ENCODE results near the gene NOL9.
"Not testable (repeated sequence)": the region's sequence is repeated elsewhere in the genome, so short reads cannot be mapped to it uniquely, and the experiment has no call there.

The NOL9 gene

DNA sequence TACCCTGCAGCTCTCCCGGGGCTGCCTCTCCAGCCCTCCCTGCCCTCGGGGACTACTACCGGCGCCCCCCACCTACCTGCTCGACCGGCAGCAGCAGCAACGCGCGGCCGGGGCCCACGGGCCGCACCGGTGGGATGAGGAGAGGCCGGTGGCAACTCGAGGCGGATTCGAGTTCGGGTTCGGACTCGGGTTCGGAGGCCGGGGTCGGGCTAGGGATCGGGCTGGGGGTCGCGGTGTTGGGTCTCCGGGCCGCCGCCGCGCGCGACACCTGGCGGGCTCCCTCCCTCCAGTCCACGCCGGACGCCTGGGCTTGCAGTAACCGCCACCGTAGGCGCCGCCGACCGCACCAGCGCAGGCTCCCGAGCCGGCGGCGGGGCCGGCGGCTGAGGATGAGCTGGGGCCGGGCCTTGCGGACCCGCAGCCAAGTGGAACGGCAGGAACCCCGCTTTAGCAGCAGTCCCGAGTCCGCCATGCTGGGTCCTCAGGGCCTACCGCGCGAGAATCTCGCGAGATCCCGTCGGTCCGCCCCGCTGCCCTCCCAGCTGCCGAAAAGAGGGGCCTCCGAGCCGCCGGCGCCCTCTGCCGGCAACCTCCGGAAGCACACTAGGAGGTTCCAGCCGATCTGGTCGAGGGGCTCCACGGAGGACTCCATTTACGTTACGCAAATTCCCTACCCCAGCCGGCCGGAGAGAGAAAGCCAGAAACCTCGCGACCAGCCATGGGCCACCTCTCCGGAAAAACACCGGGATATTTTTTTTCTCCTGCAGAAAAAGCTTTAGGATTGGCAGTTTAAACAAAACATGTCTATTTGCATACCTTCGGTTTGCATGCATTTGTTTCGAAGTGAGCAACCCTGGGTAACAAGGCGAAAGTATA lies at the start of gene NOL9:
NOL9 (minus strand) TSS at position 483 of the 876 bp plus-strand sequence; CDS start at position 472, 11 bp downstream.
- peak; percentile 96 to 98 for DNase-seq

DNA sequence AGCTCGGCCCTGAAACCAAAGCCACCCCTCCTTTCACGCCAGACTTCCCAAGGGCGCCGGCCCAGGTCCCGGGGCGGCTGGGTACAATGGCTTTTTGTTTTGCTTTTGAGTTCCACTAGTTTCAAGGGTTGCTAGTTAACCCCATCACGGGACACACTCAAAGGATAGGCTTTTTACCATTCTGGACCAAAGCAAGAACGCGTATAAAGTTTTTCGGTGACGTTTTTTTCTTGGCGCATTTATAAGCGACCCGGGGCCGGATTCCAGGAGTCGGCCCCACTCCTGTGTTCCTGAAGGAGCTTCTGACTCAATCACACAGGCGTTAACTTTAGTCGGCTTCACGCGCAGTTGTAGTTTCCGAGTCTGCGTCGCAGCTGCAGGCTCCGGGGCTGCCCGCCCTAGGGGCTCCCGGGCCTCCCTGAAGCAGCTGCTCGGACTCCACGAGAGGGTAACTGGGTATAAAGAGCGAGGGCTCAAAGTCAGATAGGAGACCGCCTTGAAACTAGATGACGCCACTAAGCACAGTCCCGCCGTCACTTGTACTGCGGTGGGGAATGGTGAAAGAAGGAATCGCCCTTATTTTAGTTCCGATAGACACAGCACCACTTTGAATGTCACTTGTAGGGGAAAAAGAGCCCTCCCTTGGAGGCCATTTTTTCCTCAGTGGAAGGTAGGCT lies 49.1 kb upstream of the NOL9 start:
- peak; percentile 79 to 80 for DNase-seq

DNA sequence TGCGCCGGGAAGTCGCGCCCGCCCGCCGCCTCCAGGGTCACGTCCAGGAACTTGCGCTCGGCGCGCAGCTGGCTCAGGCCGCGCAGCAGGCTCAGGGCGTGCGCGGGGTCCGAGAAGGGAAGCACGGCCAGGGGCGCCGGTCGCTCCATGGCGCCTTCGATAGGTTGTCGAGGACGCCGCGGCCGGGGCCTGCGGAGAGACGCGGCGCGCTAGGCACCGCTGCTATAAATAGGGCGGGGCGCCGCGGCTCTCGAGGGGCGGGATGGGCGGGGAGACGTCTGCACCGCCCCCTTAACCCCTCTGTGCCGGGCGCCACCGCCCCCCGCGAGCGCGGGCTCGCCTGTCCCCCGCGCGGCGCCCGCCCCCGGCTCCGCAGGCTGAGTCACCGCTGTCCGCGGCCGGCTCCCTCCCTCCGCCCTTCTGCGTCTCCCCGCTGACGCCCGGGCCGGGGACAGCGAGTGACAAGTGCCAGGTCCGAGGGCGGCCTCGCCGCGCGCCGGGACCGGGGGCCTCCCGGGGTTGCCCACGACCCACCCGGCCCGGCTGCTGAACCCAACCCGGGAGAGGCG lies 48.4 kb upstream of the NOL9 start, which contains the start of gene KLHL21:
KLHL21 (minus strand) TSS at position 201 of the 569 bp plus-strand sequence; CDS start at position 149, 52 bp downstream.
- DNase-seq, result peak; percentile 90 to 94

- DNase-seq, result peak; percentile 53 to 70
These were observed 47.8 kb upstream of the NOL9 start for GRCh38 chr1:6601923-6602668.

DNA sequence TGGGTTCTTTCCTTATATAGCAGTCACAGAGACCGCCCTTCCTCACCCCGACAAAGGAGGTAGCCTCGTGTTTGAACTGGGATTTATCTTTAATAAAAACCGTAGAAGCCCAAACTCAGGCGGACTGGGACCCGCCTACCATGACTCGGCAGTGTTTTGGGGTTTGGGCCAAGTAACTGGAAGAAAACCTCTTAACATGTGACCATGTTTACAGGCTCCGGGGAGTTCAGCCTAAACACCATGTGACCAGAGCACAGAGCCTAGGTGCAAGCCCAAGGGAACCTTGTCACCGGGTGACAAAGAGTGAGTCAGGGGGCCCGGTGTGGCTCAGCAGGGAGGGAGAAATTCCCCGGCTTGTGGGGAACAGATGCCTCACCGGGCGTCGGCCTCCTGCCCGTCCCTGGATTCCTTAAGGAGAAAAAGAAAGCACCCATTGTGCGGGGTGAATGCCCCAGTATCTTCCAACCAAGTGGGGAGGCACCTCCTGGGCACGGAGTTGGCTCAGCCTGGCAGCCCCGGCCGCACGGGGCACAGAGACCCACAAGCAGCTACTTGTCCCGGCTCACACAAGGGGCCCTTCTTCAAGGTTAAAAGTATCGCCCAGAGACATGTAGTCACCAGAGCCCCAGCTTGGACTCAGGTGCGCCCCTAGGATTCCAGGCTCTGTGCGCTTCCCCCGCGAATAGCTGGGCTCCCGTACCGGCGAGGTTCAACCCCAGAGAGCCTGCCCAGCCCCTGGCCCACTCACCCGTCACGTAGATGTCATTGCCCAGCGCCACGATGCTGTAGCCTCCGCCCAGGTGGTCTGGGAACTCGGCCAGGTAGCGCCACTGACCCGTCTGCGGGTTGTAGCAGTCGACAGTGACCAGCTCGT lies 47.0 kb upstream of the NOL9 start:
- peak; percentile 86 to 91 for DNase-seq

- no peak for DNase-seq
These were observed 46.2 kb upstream of the NOL9 start for GRCh38 chr1:6600410-6601048.

- DNase-seq, result not testable (repeated sequence)
These were observed 45.7 kb upstream of the NOL9 start for GRCh38 chr1:6599991-6600390.

- DNase-seq, result peak; percentile 64 to 73
These were observed 45.0 kb upstream of the NOL9 start for GRCh38 chr1:6599141-6599975.

DNA sequence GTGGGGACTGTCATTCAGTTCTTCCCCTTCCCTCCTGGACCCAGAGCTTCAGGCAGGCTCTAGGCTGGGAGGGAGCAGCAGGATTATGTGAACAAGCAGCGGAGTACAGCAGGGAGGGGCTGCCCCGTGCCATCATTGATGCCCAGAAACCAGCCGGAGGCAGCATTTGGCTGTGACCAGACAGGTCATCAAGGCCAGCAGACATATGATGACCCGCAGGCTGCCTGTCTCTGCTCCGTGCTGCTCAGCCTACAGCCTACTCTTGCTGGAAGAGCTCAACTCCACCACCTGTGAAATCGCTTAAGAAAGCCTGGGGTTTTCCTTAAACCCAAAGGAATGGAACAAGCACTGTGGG lies 43.4 kb upstream of the NOL9 start:
- DNase-seq, result no peak

DNA sequence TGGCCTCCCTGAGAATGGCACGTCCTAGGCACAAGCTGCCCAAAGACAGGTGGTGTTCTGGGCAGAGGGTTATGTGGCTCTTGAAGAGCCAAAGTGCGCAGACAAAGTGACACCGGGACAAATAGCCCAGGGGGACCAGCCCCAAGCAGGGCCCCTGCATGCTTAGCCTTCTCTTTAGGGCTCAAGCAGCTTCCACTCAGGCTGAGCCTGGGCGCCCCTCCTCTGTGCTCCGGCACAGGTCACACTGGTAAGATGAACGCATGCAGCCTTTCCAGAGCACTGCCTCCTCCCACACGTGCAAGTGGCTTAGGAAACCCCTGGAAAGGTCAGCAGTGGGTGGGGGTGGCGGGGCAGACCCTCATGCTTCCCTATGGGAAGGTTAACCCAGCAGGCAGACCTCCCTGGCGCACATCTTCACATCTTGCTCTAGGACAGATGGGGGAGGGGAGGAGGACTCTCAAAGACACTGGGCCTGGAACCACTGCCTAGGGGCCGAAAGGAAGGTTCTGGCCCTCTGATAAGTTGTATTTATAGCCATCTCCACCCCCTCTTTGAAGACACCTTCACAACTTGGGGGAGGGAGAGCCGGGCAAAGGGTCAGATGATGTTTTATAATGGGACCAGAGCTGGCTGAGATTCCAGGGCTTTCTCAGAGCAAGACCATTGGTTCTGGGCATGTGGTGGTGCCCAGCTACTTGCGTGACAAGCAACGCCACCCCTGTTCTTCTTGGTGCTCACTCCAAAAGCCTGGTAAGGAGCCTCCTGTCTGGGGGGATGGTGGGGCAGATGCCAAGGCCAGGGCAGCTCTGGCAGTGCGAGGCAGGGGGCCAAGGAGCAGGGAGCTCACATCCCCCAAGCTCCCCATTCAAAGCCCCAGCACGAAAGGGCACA lies 42.8 kb upstream of the NOL9 start:
- no peak for DNase-seq

DNA sequence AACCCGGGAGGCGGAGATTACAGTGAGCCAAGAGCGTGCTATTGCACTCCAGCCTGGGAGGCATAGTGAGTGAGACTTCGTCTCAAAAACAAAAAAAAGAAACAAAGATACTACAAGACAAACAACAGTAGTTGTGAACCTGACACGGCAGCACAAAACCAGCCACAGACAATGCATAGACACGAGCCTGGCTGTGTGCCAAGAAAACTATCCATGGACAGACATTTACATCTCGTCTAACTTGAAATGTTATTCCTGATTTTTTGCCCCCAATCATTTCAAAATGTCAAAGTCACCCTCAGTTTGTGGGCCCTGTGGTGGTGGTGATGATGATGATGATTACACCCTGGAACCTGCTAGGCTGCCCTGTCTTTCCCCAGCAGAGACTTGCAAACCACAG lies 42.0 kb upstream of the NOL9 start:
- DNase-seq, result no peak

GRCh38 chr1:6594977-6595740 lies 40.8 kb upstream of the NOL9 start:
- no peak for DNase-seq

- no peak for DNase-seq
These were observed 39.5 kb upstream of the NOL9 start for GRCh38 chr1:6593810-6594209.

- no peak for DNase-seq
These were observed 38.7 kb upstream of the NOL9 start for GRCh38 chr1:6592865-6593593.

- no peak for DNase-seq
These were observed 38.1 kb upstream of the NOL9 start for GRCh38 chr1:6592441-6592840.

- DNase-seq, result no peak
These were observed 37.3 kb upstream of the NOL9 start for GRCh38 chr1:6591644-6592043.

DNA sequence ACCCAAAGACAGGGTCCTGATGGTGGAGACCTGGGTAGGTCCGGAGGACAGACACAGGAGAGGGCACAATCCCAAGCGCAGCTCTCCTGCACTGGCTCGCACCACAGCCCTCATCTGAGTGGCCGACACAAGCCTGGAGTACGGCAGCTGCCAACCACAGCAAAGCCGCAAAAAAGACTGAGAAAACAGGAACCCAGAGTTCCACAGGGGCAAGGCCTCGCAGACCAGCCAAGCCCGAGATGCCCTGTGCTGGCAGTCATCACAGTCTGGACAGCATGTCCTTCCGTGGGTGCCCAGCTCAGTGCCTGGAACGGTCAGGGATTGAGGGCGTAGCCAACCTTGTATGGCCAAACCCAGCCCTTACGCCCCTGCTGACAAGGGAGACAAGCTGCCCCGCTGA lies 36.9 kb upstream of the NOL9 start:
- no peak for DNase-seq

DNA sequence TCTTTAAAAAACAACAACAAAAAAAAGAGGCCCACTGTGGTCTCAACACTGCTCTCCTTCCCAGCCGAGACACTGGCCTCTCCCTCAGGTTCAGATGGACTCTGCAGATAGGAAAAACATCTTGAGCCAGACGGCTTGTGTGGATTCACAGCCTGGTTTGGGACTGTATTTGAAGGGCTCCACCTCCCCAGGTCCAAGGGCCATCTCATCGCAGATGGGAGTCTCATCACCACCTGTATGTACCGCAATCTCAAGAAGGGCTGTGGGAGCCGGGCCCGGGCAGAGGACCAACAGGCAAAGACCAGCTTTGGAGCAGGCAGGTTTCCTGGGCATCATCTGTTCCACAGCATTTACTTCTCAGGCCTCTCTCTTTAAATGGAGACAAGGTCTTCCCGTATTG lies 35.7 kb upstream of the NOL9 start:
- no peak for DNase-seq

All from activated T-cell treated with anti-CD3 and anti-CD28 coated beads, Interleukin-2, amount 50 U/mL, for 48 hours (primary cell).